ENCODE measurements around the gene SLC22A23.

SLC22A23 gene

DNA sequence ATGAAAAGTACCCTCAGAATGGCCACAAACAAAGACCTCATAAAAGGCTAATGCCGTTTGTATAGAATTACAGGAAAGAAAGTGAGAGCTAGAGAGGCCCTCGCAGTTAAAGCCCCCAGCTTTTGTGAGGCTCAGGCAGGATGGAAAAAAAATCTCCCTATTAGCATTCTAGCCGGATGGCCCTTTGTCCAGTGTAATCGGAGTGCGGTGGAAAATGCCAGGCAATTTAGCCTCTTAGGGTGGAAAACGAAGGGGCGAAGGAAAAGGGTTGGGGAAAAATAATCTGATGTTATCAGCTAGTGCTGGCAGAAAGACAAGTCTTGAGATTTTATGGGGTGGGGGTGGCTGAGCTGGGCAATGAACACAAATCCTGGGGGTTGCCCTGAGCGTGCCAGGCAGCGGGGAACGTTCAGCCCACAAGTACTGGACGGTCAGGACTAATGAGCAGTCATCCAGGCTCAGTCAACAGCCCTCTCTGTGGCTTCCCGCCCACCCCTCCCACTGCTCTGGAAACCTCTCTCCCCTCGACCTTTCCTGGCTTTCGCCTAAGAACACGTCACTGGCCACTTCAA, 105.7 kb downstream of the SLC22A23 start:
- DNase-seq = no peak

DNA sequence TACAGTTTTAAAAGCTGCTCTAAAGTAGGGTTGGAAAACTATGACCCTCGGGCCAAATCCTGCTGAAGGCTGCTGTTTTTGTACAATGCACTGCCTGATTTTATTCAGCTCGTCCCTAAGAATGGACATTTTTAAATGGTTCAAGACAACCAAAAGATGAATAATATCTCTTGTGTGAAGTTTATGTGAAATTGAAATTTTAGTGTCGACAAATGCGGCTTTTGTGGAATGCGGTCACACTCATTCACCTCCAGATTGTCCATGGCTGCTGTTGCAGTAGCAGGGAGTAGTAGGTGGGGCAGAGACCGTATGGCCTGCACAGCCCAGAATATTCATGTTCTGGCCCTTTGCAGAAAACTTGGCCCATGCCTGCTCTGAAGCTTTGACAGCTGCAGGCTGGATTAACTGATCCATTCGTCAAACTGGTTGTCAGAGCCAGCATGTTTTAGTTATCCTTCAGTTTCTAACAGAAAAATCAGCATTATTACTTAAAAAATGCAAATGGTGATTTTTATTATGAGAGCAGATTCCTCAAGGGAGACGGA, 106.5 kb downstream of the SLC22A23 start:
- DNase-seq = no peak

DNA sequence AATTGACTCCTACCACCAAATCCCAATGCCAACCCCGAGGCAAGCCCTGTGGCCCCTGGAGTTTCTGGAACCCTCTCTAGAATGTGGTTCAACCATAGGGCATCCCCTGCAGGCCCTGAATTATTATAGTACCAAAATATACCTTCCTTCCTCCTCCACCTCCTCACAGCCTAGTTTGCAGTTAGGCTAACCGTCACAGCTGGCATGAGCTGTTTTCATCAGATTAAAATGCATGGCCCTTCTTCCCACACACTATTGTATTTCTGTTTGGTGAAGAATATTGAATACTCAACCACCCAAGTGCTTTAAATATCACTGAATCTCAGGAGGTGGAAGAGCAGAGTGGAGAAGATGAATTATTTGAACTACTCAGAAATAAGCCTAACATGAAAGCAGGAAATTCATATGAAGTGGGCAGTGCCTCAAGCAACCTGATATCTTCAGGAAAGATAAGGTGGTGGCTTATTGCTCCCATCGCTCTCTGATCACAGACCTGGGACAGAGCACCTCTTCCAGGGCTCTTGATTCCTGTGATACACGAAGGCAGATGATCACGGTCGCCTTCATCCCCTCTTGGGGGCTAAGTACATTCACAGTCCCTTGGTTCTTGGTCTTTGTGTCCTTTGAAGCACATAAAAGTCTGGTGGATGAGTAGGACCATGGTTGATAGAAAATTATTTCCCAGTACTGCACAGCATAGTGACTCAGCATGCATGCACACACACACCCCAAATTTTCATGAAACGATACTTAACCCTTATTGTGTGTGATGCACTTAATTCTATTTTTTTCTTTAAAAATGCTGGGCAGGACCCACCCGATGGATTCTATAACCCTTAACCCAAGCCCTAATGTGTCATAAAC, 107.2 kb downstream of the SLC22A23 start:
- DNase-seq = no peak

DNA sequence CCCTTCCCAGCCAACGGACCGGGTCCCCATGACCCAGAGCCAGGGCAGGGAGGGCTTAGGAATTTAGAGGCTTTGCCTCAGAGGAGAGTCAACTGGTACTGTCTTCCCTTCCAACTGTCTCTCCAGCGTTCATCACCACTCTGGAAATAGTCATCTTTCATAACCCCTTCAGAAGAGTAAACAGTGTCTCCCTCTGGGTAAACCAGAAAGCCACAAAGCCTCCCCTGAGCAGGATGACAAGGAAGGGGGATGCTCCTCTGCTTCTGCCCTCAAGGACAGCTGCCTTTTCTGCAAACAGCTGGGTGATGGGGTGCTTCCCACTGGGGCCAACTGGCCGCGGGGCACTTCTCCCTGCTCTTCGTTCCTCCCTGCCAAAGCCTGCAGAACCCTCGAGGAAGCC, 108.0 kb downstream of the SLC22A23 start:
- DNase-seq = no peak

DNA sequence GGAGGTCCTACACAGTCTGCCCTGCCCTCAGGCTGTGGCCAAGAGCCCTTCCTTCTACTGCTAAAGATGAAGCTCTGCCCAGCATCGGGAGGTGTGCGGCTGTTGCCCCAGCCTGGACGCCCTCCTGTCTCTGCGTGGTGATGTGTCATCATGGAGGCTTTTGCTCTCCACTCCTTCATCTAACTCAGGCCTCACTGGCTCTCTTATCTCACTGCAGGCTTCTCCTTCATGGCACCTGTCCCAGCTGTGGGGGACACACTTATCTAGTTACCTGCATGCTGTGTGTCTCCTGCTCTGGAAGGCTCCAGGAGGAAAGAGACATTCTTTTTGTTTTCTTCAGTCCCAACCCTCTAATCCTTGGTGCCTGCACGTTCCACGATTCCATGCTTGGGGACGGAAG, 109.0 kb downstream of the SLC22A23 start:
- DNase-seq = no peak

DNA sequence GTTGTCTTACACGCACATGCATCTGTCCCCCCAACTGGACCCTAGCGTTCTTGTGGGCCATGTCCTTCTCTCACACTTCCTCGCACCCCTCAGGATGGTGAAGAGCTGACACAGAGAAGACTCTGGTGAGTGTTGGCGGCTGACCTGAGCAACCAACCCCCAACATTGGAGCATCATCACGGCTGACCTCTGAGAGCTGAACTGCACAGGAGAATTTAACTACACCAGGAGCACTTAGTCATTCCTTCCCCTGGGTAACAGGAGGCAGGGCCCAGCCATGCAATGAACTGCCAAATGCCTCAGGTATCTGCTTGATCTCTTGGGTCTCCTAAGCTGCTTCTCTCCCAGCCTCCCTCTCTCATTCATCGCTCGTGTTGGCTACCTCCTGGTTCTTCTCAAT, 109.6 kb downstream of the SLC22A23 start:
- no peak for DNase-seq

DNA sequence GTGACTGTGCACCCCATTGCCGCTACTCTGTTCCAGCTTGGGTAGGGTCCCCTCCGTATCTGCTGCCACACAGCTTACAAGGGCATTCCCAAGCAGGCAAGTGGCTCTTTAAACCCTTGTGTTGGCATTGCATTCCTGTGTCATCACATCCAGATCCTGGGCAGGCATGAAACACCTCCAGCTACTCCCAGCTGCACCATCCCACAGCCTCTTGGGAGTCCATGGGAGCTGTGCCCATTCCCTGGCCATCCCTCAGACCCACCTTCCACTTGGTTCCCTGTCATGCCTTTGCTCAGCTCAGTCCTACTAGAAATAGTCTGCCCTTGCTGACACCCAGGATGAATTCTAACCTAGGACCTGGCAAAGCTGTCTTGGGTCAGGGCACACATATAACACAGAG, 110.4 kb downstream of the SLC22A23 start:
- DNase-seq = no peak

DNA sequence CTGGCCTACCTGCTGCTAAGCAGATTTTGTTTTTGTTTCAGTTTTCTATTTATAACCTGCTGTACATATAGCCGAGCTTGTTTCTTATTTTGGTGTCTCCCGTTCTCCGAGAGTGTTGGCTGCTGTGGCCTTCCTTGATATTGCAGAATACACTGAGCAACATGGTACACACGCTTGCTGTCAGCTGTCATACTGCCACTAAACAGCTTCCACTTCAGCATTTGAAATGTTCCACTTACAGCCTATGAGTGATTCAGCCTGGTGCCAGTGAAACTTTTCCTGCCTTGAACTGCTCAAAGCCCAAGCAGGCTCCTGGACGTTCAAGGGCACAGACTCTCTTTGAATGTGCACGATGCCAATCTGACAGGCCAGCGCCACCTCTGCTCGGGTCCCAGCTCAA, 111.0 kb downstream of the SLC22A23 start:
- DNase-seq = no peak

DNA sequence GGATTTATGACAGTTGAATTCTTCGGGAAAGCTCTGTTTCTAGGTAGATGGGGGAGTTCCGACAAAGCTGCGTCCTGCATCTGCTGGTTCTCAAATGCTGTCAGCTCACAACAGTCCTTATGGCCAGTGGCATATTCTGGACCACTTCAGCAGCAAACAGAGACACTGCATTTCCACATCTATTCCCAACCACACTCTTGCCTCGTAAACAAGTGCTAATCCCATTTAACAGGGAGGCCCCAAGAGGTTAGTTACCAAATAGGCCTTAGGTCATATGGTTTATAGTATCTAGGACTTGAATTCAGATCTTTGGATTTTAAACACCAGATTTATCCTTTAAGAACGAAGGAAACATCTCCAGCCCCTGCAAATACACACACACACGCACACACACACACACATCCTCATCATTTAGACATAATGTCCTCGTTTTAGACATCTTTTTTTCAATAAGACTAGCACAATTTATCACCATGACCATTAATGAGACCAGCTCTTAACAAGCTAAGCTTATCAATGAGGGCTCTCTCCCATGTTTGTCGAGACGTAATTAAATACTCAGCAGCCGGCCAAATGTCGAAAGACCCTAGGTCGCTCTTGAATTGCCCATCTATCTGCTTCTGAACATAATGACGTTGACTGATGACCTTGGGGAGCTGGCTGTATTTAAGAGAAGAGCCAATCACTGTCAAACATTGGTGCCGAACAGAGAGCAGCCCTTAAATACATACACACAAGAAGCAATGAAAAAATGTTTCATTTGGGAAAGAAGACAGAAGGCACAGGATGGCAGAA, 113.6 kb downstream of the SLC22A23 start:
- DNase-seq = no peak

DNA sequence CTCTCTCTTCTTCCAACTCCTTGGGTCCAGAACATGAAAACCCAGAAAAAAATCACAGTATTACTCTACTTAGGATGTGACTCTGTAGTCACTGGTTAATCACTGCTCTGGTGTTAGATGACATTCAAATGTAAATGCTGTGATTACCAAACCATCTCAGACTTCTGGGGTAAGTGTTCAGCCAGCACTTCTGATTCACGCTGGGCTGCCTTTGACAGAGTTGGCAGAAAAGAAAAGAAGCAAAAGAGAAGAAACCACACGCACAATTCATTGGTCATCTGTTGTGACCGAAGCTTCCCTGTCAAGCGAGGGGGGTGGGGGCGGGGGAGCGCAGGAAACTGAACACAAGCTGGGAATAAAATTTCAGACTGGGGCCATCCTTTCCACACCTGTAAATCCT, 115.4 kb downstream of the SLC22A23 start:
- DNase-seq = no peak

DNA sequence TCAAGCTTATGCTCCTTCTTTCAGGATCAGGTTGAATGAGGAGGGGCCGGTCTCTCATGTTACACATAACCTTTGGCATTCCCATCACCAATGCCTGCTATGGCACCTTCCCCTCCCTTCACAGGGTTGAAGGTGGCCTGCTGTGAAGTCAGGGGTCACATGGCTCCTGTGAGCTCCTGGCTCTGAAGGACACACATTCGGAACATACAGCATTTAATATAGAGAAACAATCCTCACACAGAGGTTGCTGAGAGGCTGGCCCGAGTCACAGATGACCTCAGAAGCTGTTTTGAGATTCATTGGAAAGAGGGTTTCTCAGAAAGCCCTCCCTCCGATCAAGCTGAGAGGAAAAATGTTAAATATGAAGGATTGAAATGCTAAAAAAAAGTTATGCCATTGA, 116.0 kb downstream of the SLC22A23 start:
- DNase-seq = no peak

DNA sequence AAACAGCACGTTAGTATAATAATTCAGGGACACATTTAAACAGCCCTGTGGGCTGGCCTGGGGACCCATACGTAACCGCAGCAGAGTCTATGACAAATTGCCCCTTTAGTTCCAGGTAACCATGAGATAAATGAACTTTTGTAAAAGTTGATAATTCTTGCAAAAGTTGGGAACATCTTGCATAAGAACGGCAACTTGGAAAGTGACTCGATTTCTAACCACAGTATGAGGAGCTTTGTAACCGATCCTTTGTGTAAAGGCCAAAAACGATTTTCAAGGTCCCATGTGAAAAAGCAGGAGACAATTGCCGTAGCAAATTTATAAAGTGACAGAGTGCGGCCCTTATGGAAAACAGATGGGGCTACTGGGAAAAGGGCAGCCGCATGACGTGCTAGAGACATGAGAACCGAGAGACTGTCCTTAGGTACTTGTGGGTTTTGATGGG, 116.5 kb downstream of the SLC22A23 start:
- DNase-seq = no peak

DNA sequence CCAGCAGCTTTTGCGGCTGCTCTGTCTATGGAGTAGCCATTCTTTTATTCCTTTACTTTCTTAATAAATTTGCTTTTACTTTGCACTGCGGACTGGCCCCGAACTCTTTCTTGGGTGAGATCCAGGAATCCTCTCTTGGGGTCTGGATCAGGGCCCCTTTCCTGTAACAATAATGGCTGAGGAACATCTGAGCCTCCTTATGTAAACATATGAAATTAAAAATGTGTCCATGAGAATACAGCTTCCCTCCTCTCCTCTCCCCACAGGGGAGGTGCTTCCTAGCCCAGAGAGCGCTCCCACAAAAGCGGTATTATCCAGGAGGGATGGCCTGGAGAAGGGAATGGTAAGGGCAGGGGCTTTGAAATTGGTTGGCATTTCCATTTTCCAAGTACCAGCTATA, 117.0 kb downstream of the SLC22A23 start:
- no peak for DNase-seq

DNA sequence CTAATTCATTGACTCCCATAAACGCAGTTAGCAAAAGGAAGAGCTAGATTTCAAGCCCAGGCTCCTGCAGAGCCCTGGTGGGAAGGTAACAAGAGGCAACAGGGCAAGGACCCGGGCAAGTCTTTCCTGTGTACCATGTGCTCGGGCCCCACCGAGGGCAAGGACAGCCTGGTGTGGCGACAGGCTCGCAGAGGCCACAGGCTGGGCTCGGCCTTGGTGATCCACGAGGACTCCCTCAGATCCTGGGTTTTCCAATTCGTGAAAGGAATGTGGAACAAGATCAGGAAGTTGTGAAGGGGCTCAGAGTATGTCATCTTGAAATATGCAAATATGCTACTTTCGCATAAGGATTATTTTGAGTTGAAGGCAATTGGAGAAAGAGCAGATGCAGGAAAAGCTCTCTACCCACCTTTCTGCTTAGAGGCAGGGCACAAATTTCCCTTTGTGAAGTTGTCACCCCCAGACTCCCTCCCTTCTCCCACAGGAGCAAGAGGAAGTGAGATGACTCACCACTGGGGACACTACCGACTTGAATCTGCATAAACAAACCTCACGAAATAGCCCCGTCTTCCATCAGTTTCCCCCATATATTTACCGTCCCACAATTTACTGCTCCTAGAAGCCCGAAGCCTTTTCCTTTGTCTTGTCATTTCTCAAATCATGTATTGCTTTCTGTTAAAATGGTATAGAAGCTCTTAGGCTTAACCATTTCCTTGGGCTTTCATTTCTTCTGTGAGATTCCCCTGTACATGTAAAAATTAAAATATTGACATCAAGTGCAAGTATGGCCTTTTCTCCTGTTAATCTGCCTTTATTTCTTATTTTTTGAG, 119.1 kb downstream of the SLC22A23 start:
- no peak for DNase-seq

DNA sequence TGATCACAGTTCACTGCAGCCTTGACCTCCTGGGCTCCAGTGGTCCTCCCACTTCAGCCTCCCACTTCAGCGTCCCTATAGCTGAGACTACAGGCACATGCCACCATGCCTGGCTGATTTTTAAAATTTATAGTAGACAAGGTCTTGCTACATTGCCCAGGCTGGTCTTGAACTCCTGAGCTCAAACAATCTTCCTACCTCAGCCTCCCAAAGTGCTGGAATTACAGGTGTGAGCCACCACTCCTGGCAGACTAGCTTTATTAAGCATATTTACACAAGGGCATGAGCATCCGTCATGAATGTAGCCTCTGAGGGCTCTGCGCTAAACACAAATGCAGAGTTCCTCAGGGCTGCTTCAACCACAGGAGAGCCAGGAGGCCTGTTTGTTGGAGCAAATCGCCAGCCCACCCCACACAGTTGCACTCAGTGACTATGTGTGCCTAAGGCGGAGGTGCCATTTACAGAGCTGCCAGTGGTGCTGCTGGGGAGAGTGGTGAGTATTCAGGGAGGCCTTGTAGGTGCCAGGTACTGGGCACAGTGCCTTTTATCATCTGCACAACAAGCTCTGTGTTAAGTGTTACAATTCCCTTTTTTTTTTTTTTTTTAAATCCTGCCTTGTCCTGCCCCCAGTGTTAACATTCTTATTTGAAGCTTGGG, 119.9 kb downstream of the SLC22A23 start:
- no peak for DNase-seq

DNA sequence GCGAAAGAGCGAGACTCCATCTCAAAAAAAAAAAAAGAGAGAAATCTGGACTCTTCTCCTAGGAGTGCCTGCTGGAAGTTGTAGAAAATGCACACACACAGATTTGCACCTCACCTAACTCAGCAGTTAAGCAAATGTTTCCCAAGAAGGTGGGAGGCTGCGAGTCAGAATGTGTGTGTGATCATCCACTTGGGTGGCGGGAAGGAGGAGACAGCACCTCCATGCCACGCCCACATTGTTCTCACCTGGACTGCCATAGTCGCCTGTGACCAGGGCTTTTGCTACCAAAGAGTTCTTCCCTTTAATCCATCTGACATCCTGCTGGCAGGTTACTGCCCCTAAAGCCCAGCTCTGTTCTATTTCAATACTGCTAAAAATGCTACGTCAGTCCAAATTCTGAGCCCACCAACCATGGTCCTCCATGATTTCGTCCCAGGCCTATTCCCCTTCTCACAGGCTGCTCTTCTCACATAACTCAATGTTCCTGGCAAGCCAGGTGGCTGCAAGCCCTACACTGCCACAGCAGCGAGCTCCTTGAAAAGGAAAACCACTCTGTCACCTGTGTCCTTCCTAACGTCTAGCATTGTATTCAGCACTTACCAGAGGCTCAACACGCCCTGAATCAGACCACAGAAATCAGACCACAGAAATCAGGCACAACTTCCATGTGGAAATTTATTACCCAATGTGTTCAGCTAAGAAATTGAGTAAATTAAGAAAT, 120.6 kb downstream of the SLC22A23 start:
- no peak for DNase-seq

DNA sequence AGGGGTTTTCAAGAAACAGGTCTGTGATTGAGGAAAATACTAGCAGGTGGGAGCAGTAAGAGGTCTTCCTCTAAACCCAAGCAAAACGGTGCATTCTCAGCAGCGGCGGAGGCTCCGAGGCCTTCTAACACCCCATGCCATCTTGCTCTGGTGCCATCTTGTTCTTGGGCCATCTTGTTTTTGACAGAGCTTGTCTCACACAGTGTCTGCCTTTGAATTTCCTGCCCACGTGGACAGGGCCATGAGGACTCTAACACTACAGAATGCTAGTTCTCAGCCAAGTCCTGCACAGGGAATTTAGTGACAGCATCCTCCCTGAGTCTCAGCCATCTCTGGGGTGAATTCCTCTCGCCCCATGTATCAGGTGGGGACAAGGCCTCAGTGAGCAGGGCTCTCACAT, 121.7 kb downstream of the SLC22A23 start:
- no peak for DNase-seq

DNA sequence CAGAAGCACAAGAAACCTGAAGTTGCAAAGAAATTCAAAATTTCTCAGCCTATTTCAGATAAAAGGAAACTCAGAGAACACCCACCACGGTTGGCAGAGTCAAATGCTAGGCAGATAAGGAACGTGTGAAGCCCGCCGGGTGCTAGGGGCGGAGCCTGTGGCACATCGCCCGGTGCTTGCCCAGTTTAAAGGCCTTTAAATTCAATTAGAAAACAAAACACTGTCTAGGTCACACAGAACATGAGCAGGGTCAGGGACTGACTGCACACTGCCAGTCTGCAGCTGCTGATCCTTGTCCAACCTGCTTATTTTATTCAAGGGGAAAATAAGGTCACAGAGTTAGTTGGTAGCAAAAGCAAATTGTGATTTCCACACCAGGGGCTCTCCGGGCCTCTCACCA, 122.3 kb downstream of the SLC22A23 start:
- no peak for DNase-seq

DNA sequence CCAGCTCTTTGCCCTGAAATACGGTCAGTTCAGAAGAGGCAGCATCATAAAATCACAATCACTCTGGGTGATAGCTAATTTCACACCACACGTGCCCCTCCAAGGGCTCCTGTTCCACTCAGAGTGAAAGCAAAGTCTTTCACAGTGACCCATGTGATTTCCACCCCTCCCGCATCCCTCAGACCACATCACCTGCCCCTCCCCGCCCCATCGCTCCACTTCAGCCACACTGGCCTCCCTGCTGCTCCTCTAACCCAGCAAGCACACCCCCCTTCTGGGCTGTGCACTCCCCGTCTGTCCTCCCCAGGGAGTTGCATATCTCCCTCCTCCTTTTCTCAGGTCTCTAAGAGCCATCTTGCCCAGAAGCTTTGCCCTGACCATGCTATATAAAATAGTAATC, 123.6 kb downstream of the SLC22A23 start:
- DNase-seq = no peak

DNA sequence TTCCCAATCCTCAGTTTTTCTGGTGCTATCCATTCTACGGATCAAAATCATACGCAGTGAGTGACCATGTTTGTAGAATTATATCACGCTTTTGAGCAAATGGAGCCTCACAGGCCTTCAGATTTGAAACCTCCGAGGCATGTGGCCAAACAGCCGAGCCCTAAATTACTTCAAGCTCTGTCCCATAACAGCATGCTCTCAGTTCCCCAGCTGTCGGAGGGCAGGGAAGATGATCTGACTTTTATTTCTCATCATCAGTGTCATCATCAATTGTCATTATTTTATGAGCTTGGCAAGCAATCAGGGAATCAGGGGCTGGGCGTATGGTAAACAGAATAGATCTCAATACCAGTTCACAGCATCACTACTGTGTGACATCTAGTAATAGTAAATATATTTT, 124.9 kb downstream of the SLC22A23 start:
- DNase-seq = no peak

DNA sequence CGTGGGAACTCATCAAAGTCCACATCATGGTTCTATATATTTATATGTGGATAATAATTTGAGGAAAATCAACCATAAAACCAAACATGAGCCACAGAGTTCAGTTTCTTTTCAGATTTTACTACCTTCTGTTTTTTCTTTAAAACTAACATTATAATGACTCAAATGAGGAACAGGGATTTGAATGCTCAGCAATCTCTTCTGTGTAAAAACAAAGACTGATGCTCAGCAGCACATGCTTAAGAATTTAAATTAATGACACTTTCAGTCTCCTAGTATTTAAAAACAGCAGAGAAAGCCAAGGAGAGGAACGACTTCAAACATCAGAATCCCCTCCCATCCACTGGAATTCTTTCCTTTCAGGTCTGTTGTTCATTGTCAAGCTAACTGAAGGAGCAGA, 125.4 kb downstream of the SLC22A23 start:
- DNase-seq = no peak

All from activated gamma-delta T cell (primary cell).